ENCODE results near the gene CHAF1A. TPM values are rescaled to one million over a fixed set of nuclear protein-coding genes. Genes with fewer than 3 reads are reported as not detected.

Gene CHAF1A
- total RNA-seq, 1 donor from 2014 or later, result 23.0 TPM

DNA sequence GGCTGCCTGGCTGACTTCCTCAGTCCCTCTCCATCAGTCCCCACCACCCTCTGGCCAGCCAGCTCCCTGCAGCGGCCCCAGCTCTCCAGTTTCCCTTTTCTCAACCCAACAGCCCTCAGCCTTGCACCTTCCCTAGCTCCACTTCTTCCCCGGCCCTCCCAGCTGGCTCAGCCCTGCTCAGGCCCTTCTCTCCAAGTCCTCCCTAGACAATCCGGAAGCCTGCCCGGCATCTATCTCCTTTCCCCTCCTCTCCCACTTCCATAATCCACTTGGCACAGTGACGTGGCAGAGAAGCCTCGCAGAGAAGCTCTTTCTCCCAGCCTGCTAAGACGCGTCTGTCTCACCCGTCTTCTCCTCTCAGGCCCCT is 54.0 kb downstream of the CHAF1A start:
- DNase-seq (ENCODE audit: low spot score), result no peak

GRCh38 chr19:4456843-4457653 is 54.6 kb downstream of the CHAF1A start:
- DNase-seq (ENCODE audit: low spot score), result no peak

DNA sequence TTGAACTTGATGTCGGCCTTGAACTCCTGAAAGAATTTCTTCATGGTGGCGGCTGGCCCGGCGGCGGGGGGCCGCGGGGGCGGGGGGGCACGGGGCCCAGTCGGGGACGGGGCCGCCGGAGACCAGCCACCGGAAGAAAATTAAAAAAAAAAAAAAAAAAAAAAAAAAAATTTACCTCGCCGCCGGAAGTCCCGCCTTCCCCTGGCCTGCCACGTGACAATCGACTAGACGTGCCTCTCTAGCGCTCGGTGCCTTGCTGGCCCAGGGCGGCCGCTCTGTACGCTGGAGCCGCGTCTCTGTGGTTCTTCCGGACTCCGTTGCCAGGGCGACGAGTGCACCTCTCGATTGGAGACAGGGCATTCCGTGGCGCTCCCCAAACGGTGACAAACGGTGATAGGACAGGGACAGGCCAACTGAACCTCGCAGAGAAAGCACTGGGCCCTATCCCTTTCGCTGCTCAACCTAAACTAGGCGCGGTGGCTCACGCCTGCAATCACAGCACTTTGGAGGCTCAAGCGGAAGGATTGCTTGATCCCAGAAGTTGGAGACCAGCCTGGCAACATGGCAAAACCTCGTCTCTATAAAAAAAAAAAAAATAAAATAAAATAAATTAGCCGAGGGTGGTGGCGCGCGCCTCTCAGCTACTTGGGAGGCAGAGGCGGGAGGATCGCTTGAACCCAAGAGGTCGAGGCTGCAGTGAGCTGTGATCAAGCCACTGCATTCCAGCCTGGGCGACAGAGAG is 55.4 kb downstream of the CHAF1A start, which contains the start of gene UBXN6:
UBXN6 (minus strand) TSS at position 141 of the 742 bp plus-strand sequence; CDS start at position 44, 97 bp downstream.
- DNase-seq (ENCODE audit: low spot score), result peak; percentile 96

DNA sequence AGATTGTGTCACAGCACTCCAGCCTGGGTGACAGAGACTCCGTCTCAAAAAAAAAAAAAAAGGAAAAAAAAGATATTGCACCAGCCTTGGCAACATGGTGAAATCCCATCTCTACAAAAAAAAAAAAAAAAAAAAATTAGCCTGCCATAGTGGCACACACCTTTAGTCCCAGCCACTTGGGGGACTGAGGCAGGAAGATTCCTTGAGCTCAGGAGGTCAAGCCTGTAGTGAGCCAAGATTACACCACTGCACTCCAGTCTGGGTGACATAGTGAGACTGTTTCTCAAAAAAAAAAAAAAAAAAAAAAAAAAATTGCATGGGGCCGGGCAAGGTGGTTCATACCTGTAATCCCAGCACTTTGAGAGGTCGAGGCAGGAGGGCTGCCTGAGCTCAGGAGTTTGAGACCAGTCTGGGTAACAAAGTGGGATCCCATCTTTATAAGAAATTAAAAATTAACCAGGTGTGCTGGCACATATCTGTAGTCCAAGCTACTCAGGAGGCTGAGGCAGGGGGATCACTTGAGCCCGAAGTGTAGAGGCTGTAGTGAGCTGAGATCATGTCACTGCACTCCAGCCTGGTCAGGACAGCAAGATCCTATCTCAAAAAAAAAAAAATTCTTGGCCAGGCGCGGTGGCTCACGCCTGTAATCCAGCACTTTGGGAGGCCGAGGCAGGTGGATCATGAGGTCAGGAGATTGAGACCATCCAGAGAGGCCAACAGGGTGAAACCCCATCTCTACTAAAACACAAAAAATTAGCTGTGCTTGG is 62.6 kb downstream of the CHAF1A start:
- DNase-seq (ENCODE audit: low spot score), result no peak

DNA sequence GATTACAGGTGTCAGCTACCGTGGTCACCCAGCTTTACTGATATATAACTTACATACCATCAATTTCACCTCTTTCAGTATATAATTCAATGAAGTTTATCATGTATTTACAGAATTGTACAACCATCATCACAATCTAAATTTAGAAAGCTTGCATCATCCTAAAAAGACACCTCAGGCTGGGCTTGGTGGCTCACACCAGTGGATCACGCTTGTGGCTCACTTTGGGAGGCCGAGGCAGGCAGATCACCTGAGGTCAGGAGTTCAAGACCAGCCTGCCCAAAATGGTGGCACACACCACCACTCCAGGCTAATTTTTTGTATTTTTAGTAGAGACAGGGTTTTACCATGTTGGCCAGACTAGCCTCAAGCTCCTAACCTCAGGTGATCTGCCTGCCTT is 65.4 kb downstream of the CHAF1A start:
- DNase-seq (ENCODE audit: low spot score), result no peak

GRCh38 chr19:4471403-4472173 is 69.1 kb downstream of the CHAF1A start:
- DNase-seq (ENCODE audit: low spot score), result peak; percentile 98

- DNase-seq (ENCODE audit: low spot score), result no peak
Observed at GRCh38 chr19:4472174-4472974, 69.9 kb downstream of the CHAF1A start, which contains the start of gene HDGFL2. Gene HDGFL2, plus strand, starts transcription at chr19:4472297. Its CDS starts 54 bp downstream, at chr19:4472351.

DNA sequence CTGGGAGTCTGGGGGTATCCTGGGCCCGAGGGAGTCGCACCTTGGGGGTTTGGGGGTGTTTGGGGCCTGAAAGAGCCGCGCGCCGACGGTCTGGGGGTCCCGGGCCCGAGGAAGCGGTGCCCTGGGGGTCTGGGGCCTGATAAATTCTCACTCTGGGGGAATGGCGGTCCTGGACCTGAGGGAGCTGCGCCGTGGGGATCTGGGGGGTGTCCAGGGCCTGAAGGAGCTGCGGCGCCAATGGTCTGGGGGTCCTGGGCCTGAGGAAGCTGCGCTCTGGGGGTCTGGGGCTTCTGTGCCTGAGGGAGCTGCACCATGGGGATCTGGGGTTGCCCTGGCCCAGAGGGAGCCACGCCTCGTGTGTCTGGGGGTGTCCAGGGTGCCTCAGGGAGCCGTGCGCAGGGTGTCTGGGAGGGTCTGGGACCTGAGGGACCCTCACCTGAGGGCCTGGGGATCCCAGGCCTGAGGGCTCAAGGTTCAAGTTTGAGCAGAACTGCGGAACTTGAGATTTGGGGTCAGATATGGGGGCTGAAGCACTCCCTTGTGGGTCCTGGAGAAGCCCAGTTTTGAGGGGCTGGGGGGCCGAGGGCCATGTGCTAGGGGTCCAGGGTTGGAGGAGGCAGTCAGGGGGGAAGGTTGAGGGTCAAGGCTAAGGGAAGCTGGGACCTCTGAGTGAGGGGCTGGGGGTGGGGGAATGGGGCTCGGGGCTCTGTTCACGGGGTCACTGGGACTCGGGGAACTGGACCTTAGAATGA is 70.7 kb downstream of the CHAF1A start:
- DNase-seq (ENCODE audit: low spot score), result no peak

DNA sequence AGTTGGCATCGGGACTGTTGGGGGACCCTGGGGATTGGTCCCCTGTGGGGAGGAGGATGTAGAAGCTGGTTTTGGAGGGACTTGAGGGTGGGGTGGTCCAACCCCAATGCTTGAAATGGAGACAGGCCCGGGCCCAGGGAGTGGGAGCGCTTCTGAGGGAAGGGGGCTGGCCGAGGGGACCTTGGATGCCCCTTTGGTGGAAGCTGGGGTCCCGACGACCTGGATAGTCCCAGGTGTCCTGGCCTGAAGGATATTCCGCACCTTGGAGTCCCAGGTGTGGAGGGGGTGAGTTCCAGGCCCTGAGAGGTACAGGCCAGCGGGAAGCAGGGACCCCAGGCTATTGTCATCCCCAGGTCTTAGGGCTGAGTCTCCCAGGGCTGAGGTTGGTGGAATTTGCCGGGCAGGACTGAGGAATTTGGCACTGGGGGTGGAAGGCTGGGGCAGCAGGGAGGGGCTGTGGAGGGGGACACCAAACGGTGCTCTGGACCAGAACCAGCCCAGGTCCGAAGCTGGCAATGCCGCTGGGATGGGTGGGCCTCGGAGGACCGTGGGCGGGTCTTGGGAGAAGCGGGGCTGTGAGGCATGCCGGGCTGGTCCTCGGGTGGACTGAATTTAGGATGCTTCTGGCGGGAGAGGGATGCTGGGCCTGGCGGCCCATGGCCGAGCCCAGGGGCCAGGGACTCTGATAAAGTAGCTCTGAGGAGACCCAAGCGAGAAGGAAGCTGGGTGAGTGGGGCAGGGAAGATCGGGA is 71.5 kb downstream of the CHAF1A start:
- no peak for DNase-seq (ENCODE audit: low spot score)

DNA sequence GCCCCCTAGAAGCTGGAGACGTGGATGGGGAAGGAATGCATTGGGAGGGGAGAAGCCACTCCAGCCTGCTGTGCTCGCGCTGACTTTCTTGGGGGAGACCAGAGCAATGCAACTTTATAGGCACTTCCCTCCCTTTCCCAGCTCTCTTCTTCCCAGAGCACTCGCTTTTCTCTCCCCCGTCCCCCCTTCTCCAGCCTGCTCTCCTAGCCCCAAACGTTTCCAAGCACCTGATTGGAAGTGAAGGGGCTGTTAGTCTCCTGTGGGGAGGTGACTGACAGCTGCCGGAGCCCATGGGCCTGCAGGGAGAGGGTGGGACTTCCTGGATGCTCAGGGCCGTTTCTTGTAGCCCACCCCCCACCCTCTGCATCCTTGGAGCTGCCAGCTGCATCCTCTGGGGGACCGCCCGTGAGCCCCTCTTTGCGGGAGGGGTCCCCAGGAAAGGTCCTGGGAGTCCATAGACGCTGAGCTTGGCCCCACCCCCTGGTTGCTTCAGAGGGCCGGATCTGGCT is 72.1 kb downstream of the CHAF1A start:
- no peak for DNase-seq (ENCODE audit: low spot score)

DNA sequence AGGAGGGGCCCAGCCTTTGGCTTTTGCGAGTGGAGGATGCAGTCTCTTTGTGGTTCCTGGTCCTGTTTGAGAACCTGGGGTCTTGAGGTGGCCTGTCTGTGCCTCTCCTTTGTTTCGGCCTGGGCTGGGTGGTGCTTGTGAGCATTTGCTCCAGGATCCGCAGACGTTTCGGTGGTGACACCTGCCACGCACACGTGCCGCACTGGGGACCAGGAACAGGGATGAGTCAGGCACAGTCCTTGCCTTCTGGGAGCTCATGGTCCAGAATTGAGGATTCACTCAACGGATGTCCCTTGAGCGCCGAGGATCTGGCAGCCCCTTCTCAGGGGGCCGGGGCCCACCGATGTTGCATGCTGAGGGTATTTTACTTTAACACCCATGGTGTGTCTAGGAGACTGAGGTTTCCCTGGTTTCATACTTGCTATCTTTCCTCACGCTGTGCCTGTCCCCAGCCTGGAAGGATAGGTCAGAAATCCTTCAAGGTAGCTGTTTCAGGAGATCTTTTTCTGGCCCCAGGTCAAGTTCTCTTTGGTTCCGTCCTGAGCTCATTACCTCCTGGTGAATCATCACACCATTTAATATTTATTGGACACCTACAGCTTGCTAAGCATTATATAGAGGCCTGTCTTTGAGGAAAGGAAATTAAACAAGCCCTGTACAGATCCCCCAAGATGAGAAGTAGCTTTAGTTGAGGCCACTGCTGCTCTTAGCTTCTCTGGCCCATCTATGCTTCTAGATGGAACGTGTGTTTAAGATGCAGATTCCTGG is 74.8 kb downstream of the CHAF1A start:
- no peak for DNase-seq (ENCODE audit: low spot score)

- DNase-seq (ENCODE audit: low spot score), result no peak
Observed at GRCh38 chr19:4482721-4483364, 80.4 kb downstream of the CHAF1A start.

DNA sequence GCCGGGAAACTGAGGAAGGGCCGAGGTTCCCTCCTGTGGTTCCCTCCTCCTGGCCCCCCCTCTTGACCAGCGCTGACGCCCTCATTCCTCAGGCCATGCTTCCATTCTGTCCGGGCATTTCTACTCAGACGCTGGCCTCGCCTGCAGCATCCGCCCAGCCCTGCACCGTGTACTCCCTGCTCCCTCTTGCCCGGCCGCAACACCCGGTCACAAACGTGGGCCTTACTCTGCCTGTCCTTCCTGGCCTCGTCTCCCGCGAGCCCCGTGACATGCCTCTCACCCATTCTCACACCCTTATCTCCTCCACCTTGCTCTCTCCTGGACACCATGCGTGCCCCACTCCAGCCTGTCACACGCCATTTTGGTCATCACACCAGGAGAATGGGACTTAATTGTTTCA is 80.9 kb downstream of the CHAF1A start:
- no peak for DNase-seq (ENCODE audit: low spot score)

DNA sequence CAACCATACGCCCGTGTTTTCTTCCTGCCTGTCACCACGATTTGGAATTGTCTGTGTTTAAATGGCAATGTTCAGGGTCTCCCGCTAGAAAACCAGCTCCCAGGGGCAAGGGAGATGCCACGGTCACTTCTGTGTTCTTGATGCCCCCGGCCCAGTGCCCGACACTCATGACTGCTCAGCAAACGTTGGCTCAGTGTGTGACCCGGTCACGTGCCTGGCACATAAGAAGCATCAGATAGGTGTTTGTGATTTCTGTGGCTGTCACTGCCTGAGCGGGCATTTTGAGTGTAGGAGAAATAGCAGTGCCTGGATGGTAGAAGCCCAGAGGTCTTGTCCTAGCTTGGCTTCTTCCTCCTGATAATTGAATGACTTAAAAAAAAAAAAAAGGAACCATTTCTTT is 85.1 kb downstream of the CHAF1A start:
- no peak for DNase-seq (ENCODE audit: low spot score)

DNA sequence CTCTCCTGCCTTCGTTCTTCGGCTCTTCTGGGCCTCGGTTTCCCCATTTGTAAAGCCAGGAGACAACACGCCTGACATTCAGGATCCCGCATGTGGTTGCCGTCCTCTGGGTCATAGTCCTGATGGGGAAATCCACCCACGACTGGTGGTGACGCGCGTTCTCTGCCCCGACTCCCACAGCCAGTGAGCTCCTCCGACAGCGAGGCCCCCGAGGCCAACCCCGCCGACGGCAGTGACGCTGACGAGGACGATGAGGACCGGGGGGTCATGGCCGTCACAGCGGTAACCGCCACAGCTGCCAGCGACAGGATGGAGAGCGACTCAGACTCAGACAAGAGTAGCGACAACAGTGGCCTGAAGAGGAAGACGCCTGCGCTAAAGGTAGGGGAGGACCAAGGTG is 86.1 kb downstream of the CHAF1A start:
- DNase-seq (ENCODE audit: low spot score), result no peak

DNA sequence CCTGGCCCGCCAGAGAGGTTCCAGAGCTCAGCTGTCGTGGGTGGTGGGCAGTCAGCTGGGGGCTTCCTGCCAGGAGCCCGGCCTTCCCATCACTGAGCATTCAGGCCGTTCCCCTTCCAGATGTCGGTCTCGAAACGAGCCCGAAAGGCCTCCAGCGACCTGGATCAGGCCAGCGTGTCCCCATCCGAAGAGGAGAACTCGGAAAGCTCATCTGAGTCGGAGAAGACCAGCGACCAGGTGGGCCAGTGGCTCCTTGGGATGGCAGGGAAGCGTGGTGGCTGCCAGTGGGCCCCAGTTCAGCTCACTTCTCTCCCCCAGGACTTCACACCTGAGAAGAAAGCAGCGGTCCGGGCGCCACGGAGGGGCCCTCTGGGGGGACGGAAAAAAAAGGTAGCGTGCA is 89.0 kb downstream of the CHAF1A start:
- DNase-seq (ENCODE audit: low spot score), result no peak

GRCh38 chr19:4492337-4493103 is 90.1 kb downstream of the CHAF1A start:
- DNase-seq (ENCODE audit: low spot score), result no peak
